ENCODE data around the gene OR10J4. TPM values are rescaled to one million over a fixed set of nuclear protein-coding genes. Genes with fewer than 3 reads are reported as not detected.
"Not testable (repeated sequence)": the region's sequence is repeated elsewhere in the genome, so short reads cannot be mapped to it uniquely, and the experiment has no call there.

Gene OR10J4
- total RNA-seq, 1 donor from 2014 or later, result not detected

DNA sequence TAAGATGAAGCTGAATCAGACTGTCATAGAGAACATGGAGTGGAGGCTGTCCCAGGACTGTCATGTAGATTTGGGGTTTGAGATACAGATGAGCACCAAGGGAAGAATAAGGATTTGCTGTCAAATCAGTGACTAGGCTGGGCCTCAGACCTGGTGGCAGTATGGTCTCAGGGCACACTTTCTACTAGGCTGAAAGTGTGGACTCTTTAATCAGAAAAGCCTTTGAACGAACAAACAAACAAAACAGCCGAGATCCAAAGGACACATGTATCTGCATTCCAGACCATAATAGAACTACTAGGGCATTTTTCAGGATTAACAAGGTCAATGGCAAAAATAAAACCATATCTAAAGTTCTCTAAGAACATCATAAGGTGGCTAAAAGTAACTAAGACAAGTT, 10.4 kb downstream of the OR10J4 start:
- Histone ChIP-seq H3K27me3 (ENCODE audit: control insufficient read depth, insufficient read depth, low read length) (no peaks in the 10 kb centered on the region), H3K4me3 (ENCODE audit: low read depth, low read length) (no peak overlapping the region), H3K36me3 (ENCODE audit: control insufficient read depth, insufficient read depth, low read length) (no peaks in the 10 kb centered on the region)
- TF ChIP-seq, protein P1, sequence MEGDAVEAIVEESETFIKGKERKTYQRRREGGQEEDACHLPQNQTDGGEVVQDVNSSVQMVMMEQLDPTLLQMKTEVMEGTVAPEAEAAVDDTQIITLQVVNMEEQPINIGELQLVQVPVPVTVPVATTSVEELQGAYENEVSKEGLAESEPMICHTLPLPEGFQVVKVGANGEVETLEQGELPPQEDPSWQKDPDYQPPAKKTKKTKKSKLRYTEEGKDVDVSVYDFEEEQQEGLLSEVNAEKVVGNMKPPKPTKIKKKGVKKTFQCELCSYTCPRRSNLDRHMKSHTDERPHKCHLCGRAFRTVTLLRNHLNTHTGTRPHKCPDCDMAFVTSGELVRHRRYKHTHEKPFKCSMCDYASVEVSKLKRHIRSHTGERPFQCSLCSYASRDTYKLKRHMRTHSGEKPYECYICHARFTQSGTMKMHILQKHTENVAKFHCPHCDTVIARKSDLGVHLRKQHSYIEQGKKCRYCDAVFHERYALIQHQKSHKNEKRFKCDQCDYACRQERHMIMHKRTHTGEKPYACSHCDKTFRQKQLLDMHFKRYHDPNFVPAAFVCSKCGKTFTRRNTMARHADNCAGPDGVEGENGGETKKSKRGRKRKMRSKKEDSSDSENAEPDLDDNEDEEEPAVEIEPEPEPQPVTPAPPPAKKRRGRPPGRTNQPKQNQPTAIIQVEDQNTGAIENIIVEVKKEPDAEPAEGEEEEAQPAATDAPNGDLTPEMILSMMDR (IDR thresholded peaks at IDR 0.05; ENCODE audit: insufficient read depth, low read length, severe bottlenecking), result no peak
- no peak for FAIRE-seq
- DNase-seq (ENCODE audit: low read depth), result no peak

DNA sequence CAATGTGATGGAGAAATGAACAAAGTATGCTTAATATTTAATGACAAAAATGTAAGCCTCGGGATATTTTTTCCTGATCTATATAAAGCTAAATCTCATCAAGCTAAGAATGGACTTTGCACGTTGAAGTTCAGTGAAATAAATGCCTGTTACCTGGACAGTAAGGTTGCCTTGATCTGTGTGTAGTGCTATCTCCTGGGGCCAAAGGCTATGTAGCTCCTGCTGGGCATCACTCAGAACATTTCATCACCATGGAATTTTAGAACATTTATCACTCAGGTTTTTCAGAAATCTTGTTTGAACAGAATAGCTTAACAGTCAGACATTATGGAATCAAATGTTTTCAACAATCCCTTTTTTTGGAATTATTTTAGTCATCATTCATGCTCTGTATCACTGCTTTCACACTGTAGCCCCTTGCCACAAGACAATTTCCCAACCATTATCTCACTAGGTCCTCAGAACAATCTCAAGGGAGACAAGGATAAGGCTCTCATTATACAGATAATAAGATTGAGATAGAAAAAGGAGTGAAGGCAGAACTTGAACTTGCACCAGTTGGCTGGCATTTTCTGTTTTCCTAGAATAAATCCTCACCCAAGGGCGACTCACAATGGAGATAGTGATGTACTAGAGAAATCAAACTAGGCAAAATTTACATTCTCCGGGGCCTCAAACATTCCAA, 11.2 kb downstream of the OR10J4 start:
- DNase-seq (ENCODE audit: low read depth) (no peak), FAIRE-seq (no peak)
- Histone ChIP-seq H3K4me3 (ENCODE audit: low read depth, low read length) (no peak overlapping the region), H3K36me3 (ENCODE audit: control insufficient read depth, insufficient read depth, low read length) (no peaks in the 10 kb centered on the region), H3K27me3 (ENCODE audit: control insufficient read depth, insufficient read depth, low read length) (no peaks in the 10 kb centered on the region)
- TF ChIP-seq, protein P1 (IDR thresholded peaks at IDR 0.05; ENCODE audit: insufficient read depth, low read length, severe bottlenecking), result no peak

DNA sequence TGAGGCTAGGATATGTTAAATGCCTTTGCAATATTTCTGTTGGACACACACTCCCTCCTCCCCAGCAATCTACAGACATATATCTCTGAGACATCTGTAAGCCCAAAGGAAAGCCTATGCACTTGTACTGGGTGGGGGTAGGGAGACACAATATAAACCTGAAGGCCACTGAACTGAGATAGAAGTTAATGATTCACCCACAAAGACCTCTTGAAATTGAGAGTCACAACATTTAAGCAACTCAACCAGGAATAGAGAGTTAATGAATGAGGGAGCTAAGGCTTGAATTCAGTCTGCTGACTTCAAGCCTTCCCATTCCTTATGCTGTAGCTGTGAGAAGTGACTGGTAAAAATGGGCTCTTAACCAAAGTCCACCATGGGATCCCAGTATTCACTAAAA, 12.5 kb downstream of the OR10J4 start:
- Histone ChIP-seq H3K36me3 (ENCODE audit: control insufficient read depth, insufficient read depth, low read length) (no peaks in the 10 kb centered on the region), H3K27me3 (ENCODE audit: control insufficient read depth, insufficient read depth, low read length) (no peaks in the 10 kb centered on the region), H3K4me3 (ENCODE audit: low read depth, low read length) (no peak overlapping the region)
- DNase-seq (ENCODE audit: low read depth) (no peak), FAIRE-seq (no peak)
- TF ChIP-seq, protein P1 (IDR thresholded peaks at IDR 0.05; ENCODE audit: insufficient read depth, low read length, severe bottlenecking), result no peak

DNA sequence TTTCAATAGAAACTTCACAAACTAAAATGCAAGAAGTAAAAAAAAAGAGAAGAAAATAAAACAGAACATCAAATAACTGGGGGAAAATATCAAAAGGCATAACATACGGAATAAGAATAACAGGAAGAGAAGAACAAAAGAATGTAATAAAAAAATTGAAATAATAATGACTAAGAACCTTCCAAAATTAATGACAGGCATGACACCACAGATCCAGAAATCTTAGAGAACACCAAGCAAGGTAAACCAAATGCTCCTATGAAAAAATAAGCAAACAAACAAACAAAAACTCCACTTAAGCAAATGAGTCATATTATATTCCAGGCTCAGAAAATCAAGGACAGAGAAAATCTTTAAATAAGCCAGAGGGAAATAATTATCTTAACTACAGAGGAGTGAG, 16.2 kb downstream of the OR10J4 start:
- TF ChIP-seq, protein P1 (IDR thresholded peaks at IDR 0.05; ENCODE audit: insufficient read depth, low read length, severe bottlenecking), result no peak

DNA sequence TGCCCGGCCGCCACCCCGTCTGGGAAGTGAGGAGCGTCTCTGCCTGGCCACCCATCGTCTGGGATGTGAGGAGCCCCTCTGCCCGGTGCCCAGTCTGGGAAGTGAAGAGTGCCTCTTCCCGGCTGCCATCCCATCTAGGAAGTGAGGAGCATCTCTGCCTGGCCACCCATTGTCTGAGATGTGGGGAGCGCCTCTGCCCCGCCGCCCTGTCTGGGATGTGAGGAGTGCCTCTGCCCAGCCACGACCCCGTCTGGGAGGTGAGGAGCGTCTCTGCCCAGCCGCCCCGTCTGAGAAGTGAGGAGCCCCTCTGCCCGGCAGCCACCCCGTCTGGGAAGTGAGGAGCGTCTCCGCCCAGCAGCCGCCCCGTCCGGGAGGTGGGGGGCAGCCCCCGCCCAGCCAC, 17.6 kb downstream of the OR10J4 start:
- H3K4me3 ChIP-seq (ENCODE audit: low read depth, low read length), result not testable (repeated sequence)

More for the DNA sequence above, 16.2 kb downstream of the OR10J4 start:
- H3K4me3 ChIP-seq (ENCODE audit: low read depth, low read length), result no peak overlapping the region
- FAIRE-seq (no peak), DNase-seq (ENCODE audit: low read depth) (no peak)
- H3K27me3 ChIP-seq (ENCODE audit: control insufficient read depth, insufficient read depth, low read length), result no peaks in the 10 kb centered on the region
- H3K36me3 ChIP-seq (ENCODE audit: control insufficient read depth, insufficient read depth, low read length), result no peaks in the 10 kb centered on the region

DNA sequence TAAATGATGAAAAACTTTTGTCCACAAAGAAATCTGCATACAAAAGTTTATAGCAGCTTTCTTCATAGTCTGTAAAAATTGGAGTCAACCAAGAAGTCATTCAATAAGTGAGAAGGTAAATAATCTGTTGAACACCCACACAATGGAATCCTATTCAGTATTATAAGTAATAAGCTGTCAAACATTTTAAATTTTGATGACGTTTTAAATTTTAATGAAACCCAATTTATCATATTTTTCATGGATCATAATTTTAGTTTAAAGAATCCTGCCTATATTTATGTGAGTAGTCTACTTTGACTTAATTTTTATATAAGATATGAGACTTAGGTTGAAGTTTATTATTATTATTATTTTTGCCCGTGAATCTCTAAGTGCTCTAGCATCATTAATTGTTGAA, 27.5 kb downstream of the OR10J4 start:
- H3K27me3 ChIP-seq (ENCODE audit: control insufficient read depth, insufficient read depth, low read length), result no peaks in the 10 kb centered on the region
- no peaks in the 10 kb centered on the region for H3K36me3 ChIP-seq (ENCODE audit: control insufficient read depth, insufficient read depth, low read length)
- H3K4me3 ChIP-seq (ENCODE audit: low read depth, low read length), result no peak overlapping the region
- DNase-seq (ENCODE audit: low read depth) (no peak), FAIRE-seq (no peak)
- TF ChIP-seq, protein P1 (IDR thresholded peaks at IDR 0.05; ENCODE audit: insufficient read depth, low read length, severe bottlenecking), result no peak

More for the DNA sequence above, 17.6 kb downstream of the OR10J4 start:
- DNase-seq (ENCODE audit: low read depth); FAIRE-seq; H3K36me3 ChIP-seq (ENCODE audit: control insufficient read depth, insufficient read depth, low read length); H3K27me3 ChIP-seq (ENCODE audit: control insufficient read depth, insufficient read depth, low read length): not testable (repeated sequence)
